ENCODE data around the gene BOLA1. TPM values are rescaled to one million over a fixed set of nuclear protein-coding genes. Genes with fewer than 3 reads are reported as not detected.
A peak's percentile ranks its signal among the peaks of the same experiment; 100 is the strongest.
"Not testable (repeated sequence)": the region's sequence is repeated elsewhere in the genome, so short reads cannot be mapped to it uniquely, and the experiment has no call there.

The BOLA1 gene
- polyA plus RNA-seq, 2 donors, result 20.6 to 31.0 TPM

DNA sequence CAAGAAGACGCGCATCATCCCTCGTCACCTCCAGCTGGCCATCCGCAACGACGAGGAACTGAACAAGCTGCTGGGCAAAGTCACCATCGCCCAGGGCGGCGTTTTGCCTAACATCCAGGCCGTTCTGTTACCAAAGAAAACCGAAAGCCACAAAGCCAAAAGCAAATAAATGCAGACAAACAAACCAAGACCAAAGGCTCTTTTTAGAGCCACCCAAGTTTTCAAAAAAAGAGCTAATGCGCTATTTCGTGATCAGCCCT lies 12.2 kb upstream of the BOLA1 start:
- Histone ChIP-seq H3K27ac (ENCODE audit: low read depth in 2 of 2, low read length in 1 of 2) (peak overlapping the region; percentile 99 to 100), H3K4me3 (ENCODE audit: low read depth in 1 of 2, low read length in 2 of 2) (peak overlapping the region; percentile 58 to 71)
- 0 to 1% methylated on average over 9 to 13 of the region's 13 CpGs for WGBS, 2 donors
- not testable (repeated sequence) for H3K36me3 ChIP-seq (ENCODE audit: control insufficient read depth in 2 of 2, insufficient read depth in 2 of 2, low read length in 1 of 2); H3K4me1 ChIP-seq (ENCODE audit: control insufficient read depth in 2 of 2, insufficient read depth in 2 of 2, low read length in 1 of 2); H3K27me3 ChIP-seq (ENCODE audit: control insufficient read depth in 1 of 2, insufficient read depth in 2 of 2, low read length in 2 of 2); H3K9me3 ChIP-seq (ENCODE audit: control insufficient read depth in 2 of 2, insufficient read depth in 1 of 2, low read depth in 1 of 2, low read length in 1 of 2)

DNA sequence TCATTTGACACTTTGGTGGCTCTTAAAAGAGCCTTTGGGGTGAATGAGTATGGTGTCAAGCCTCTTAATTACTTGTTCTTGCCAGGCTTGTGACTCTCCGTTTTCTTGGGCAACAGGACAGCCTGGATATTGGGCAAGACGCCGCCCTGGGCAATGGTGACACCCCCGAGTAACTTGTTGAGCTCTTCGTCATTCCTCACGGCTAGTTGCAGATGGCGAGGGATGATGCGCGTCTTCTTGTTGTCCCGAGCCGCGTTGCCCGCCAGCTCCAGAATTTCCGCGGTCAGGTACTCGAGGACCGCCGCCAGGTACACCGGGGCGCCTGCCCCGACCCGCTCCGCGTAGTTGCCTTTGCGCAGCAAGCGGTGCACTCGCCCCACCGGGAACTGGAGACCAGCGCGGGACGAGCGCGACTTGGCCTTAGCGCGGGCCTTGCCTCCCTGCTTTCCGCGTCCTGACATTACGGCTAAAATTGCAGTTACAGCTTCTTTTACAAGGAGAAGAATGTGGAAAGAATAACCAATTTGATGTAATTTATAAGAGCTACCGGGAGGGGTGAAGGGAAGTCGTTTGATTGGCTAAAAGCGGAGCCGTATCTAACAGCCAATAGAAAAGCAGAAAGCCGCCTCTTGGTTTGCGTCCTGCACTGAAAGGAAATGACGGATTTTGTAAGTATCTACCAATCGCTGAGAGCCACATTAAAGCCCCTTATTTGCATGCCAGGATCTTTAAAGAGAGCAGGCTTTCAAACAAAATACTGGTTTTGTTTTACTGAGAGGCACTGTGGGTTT lies 11.7 kb upstream of the BOLA1 start:
- Histone ChIP-seq H3K4me3 (ENCODE audit: low read depth in 1 of 2, low read length in 2 of 2) (peak overlapping the region; percentile 58 to 71), H3K9me3 (ENCODE audit: control insufficient read depth in 2 of 2, insufficient read depth in 1 of 2, low read depth in 1 of 2, low read length in 1 of 2) (no peaks in the 10 kb centered on the region), H3K4me1 (ENCODE audit: control insufficient read depth in 2 of 2, insufficient read depth in 2 of 2, low read length in 1 of 2) (no peaks in the 10 kb centered on the region), H3K36me3 (ENCODE audit: control insufficient read depth in 2 of 2, insufficient read depth in 2 of 2, low read length in 1 of 2) (no peaks in the 10 kb centered on the region), H3K27ac (ENCODE audit: low read depth in 2 of 2, low read length in 1 of 2) (peak overlapping the region; percentile 99 to 100), H3K27me3 (ENCODE audit: control insufficient read depth in 1 of 2, insufficient read depth in 2 of 2, low read length in 2 of 2) (no peaks in the 10 kb centered on the region)
- WGBS, 2 donors, result 0 to 1% methylated on average over 46 of the region's 46 CpGs

GRCh38 chr1:149888247-149888998 lies 10.9 kb upstream of the BOLA1 start:
- Histone ChIP-seq H3K4me1 (ENCODE audit: control insufficient read depth in 2 of 2, insufficient read depth in 2 of 2, low read length in 1 of 2) (no peaks in the 10 kb centered on the region), H3K27ac (ENCODE audit: low read depth in 2 of 2, low read length in 1 of 2) (peak overlapping the region; percentile 99 to 100), H3K4me3 (ENCODE audit: low read depth in 1 of 2, low read length in 2 of 2) (peak overlapping the region; percentile 47 to 71), H3K9me3 (ENCODE audit: control insufficient read depth in 2 of 2, insufficient read depth in 1 of 2, low read depth in 1 of 2, low read length in 1 of 2) (no peaks in the 10 kb centered on the region), H3K27me3 (ENCODE audit: control insufficient read depth in 1 of 2, insufficient read depth in 2 of 2, low read length in 2 of 2) (no peaks in the 10 kb centered on the region), H3K36me3 (ENCODE audit: control insufficient read depth in 2 of 2, insufficient read depth in 2 of 2, low read length in 1 of 2) (no peaks in the 10 kb centered on the region)
- 2 to 3% methylated on average over 28 of the region's 28 CpGs for WGBS, 2 donors

- peak overlapping the region; percentile 99 to 100 for H3K27ac ChIP-seq (ENCODE audit: low read depth in 2 of 2, low read length in 1 of 2)
- no peaks in the 10 kb centered on the region for H3K4me1 ChIP-seq (ENCODE audit: control insufficient read depth in 2 of 2, insufficient read depth in 2 of 2, low read length in 1 of 2)
- WGBS, 2 donors, result 14 to 28% methylated on average over 6 of the region's 6 CpGs
- H3K27me3 ChIP-seq (ENCODE audit: control insufficient read depth in 1 of 2, insufficient read depth in 2 of 2, low read length in 2 of 2), result no peaks in the 10 kb centered on the region
- H3K9me3 ChIP-seq (ENCODE audit: control insufficient read depth in 2 of 2, insufficient read depth in 1 of 2, low read depth in 1 of 2, low read length in 1 of 2), result no peaks in the 10 kb centered on the region
- no peaks in the 10 kb centered on the region for H3K36me3 ChIP-seq (ENCODE audit: control insufficient read depth in 2 of 2, insufficient read depth in 2 of 2, low read length in 1 of 2)
- H3K4me3 ChIP-seq (ENCODE audit: low read depth in 1 of 2, low read length in 2 of 2), result peak overlapping the region; percentile 47 to 71
Measured at GRCh38 chr1:149888999-149889289, 10.4 kb upstream of the BOLA1 start.

GRCh38 chr1:149896575-149896974 lies 2.8 kb upstream of the BOLA1 start:
- Histone ChIP-seq H3K4me3 (ENCODE audit: low read depth in 1 of 2, low read length in 2 of 2) (no peak overlapping the region), H3K4me1 (ENCODE audit: control insufficient read depth in 2 of 2, insufficient read depth in 2 of 2, low read length in 1 of 2) (peaks cover 0 to 7% of the 10 kb centered on the region in 2 donors), H3K27me3 (ENCODE audit: control insufficient read depth in 1 of 2, insufficient read depth in 2 of 2, low read length in 2 of 2) (no peaks in the 10 kb centered on the region), H3K27ac (ENCODE audit: low read depth in 2 of 2, low read length in 1 of 2) (no peak overlapping the region), H3K9me3 (ENCODE audit: control insufficient read depth in 2 of 2, insufficient read depth in 1 of 2, low read depth in 1 of 2, low read length in 1 of 2) (no peaks in the 10 kb centered on the region), H3K36me3 (ENCODE audit: control insufficient read depth in 2 of 2, insufficient read depth in 2 of 2, low read length in 1 of 2) (no peaks in the 10 kb centered on the region)
- WGBS, 2 donors, result 92 to 94% methylated on average over 4 of the region's 4 CpGs

GRCh38 chr1:149903836-149904491 lies 4.6 kb downstream of the BOLA1 start:
- Histone ChIP-seq H3K4me3 (ENCODE audit: low read depth in 1 of 2, low read length in 2 of 2) (no peak overlapping the region), H3K4me1 (ENCODE audit: control insufficient read depth in 2 of 2, insufficient read depth in 2 of 2, low read length in 1 of 2) (peaks cover 0 to 7% of the 10 kb centered on the region in 2 donors), H3K27me3 (ENCODE audit: control insufficient read depth in 1 of 2, insufficient read depth in 2 of 2, low read length in 2 of 2) (no peaks in the 10 kb centered on the region), H3K36me3 (ENCODE audit: control insufficient read depth in 2 of 2, insufficient read depth in 2 of 2, low read length in 1 of 2) (no peaks in the 10 kb centered on the region), H3K27ac (ENCODE audit: low read depth in 2 of 2, low read length in 1 of 2) (no peak overlapping the region), H3K9me3 (ENCODE audit: control insufficient read depth in 2 of 2, insufficient read depth in 1 of 2, low read depth in 1 of 2, low read length in 1 of 2) (no peaks in the 10 kb centered on the region)
- WGBS, 2 donors, result 84% methylated on average over 4 to 5 of the region's 5 CpGs

DNA sequence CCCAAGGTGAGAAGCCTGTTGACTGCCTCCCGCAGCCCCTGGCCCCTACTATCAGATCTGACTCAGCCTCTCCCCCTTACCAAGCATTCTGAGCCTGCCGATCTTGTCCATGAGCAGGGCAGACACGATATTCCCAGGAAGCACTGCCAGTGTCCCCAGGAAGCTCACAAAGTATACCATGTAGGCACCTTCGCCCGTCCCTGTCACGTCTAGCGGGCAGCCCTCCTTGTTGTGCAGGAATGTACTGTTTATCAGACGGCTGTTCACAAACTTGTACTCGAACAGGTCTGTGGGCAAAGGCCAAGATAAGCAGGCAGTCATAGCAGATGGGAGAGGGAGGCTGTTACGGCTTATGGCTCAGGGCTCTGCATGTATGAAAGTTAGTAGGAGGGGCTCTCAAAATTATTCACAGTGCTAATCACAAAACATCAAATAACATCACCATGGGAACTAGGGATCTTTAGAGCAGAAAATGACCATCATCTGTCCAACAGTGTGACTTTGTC lies 7.3 kb downstream of the BOLA1 start:
- Histone ChIP-seq H3K4me3 (ENCODE audit: low read depth in 1 of 2, low read length in 2 of 2) (no peak overlapping the region), H3K4me1 (ENCODE audit: control insufficient read depth in 2 of 2, insufficient read depth in 2 of 2, low read length in 1 of 2) (no peaks in the 10 kb centered on the region), H3K36me3 (ENCODE audit: control insufficient read depth in 2 of 2, insufficient read depth in 2 of 2, low read length in 1 of 2) (no peaks in the 10 kb centered on the region), H3K27ac (ENCODE audit: low read depth in 2 of 2, low read length in 1 of 2) (no peak overlapping the region), H3K27me3 (ENCODE audit: control insufficient read depth in 1 of 2, insufficient read depth in 2 of 2, low read length in 2 of 2) (no peaks in the 10 kb centered on the region), H3K9me3 (ENCODE audit: control insufficient read depth in 2 of 2, insufficient read depth in 1 of 2, low read depth in 1 of 2, low read length in 1 of 2) (no peaks in the 10 kb centered on the region)
- 78 to 87% methylated on average over 10 of the region's 10 CpGs for WGBS, 2 donors

- H3K9me3 ChIP-seq (ENCODE audit: control insufficient read depth in 2 of 2, insufficient read depth in 1 of 2, low read depth in 1 of 2, low read length in 1 of 2), result no peaks in the 10 kb centered on the region
- peaks cover 2 to 5% of the 10 kb centered on the region in 2 donors for H3K4me1 ChIP-seq (ENCODE audit: control insufficient read depth in 2 of 2, insufficient read depth in 2 of 2, low read length in 1 of 2)
- no peak overlapping the region for H3K27ac ChIP-seq (ENCODE audit: low read depth in 2 of 2, low read length in 1 of 2)
- no peaks in the 10 kb centered on the region for H3K36me3 ChIP-seq (ENCODE audit: control insufficient read depth in 2 of 2, insufficient read depth in 2 of 2, low read length in 1 of 2)
- WGBS, 2 donors, result 82 to 84% methylated on average over 1 of the region's 1 CpG
- H3K27me3 ChIP-seq (ENCODE audit: control insufficient read depth in 1 of 2, insufficient read depth in 2 of 2, low read length in 2 of 2), result no peaks in the 10 kb centered on the region
- H3K4me3 ChIP-seq (ENCODE audit: low read depth in 1 of 2, low read length in 2 of 2), result no peak overlapping the region
Measured at GRCh38 chr1:149914545-149914944, 15.2 kb downstream of the BOLA1 start.

DNA sequence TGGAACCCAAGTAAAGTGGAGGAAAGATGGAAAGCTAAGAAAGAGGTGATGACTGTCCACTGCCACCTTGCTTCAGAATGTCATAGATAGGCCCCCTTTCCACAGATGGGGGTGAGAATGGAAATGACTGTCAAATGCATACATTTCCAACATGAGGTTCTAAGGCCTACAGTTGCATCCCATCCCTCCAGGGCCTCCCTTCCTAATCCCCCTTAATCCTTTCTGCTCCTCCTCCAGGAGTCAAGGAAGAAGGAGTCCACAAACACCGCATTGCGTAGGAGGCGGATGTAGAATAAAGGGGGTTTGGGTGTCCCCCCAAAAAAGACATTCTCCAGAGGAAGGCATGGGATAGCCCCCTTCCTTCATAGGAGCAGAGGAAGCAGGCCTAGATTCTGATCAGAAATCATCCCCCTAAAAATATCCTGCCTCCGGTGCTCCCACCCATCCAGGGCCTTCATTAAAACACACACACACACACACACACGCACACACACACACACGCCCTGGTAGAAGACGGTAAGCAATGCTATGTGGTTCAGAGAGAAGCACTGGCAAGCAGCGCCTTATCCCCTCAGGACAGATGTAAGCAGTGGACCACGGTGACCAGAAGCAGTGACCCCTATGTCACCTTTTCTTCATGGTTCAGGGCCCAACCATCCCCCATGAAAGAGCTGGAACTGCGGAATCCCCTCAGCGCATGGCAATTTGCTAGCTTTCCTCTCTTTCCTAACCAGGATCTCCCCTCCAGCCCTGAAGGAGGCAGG lies 16.2 kb downstream of the BOLA1 start:
- 84% methylated on average over 11 of the region's 11 CpGs for WGBS, 2 donors

More for the DNA sequence above, 16.2 kb downstream of the BOLA1 start:
- no peak overlapping the region for H3K4me3 ChIP-seq (ENCODE audit: low read depth in 1 of 2, low read length in 2 of 2)
- no peak overlapping the region for H3K27ac ChIP-seq (ENCODE audit: low read depth in 2 of 2, low read length in 1 of 2)
- no peaks in the 10 kb centered on the region for H3K27me3 ChIP-seq (ENCODE audit: control insufficient read depth in 1 of 2, insufficient read depth in 2 of 2, low read length in 2 of 2)
- H3K9me3 ChIP-seq (ENCODE audit: control insufficient read depth in 2 of 2, insufficient read depth in 1 of 2, low read depth in 1 of 2, low read length in 1 of 2), result no peaks in the 10 kb centered on the region
- peaks cover 2 to 5% of the 10 kb centered on the region in 2 donors for H3K4me1 ChIP-seq (ENCODE audit: control insufficient read depth in 2 of 2, insufficient read depth in 2 of 2, low read length in 1 of 2)
- no peaks in the 10 kb centered on the region for H3K36me3 ChIP-seq (ENCODE audit: control insufficient read depth in 2 of 2, insufficient read depth in 2 of 2, low read length in 1 of 2)

All from esophagus (tissue), 2 donors.